ENCODE measurements around the gene RFK.

GRCh38 chr9:76336027-76336426, 58.2 kb downstream of the RFK start:
- TF ChIP-seq YY1 (IDR thresholded peaks at IDR 0.05): no peak
- TF ChIP-seq TAF1 (conservative IDR thresholded peaks at IDR 0.05): no peak
- no peak for TF ChIP-seq RXRA (IDR thresholded peaks at IDR 0.05)
- TF ChIP-seq REST (IDR thresholded peaks at IDR 0.05): no peak
- no peak for TF ChIP-seq CTCF (IDR thresholded peaks at IDR 0.05; ENCODE audit: low read depth, low read length, missing input control)
- TF ChIP-seq SP1 (IDR thresholded peaks at IDR 0.05): no peak
- no peak for TF ChIP-seq ATF3 (IDR thresholded peaks at IDR 0.05)
- TF ChIP-seq GABPA (IDR thresholded peaks at IDR 0.05 in 1 of 2, conservative IDR thresholded peaks at IDR 0.05 in 1 of 2): no peak
- no peak for TF ChIP-seq MAX (IDR thresholded peaks at IDR 0.05)
- TF ChIP-seq RAD21 (IDR thresholded peaks at IDR 0.05): no peak
- TF ChIP-seq FOXA1 (IDR thresholded peaks at IDR 0.05): no peak
- TF ChIP-seq JUND (IDR thresholded peaks at IDR 0.05): no peak
- no peak for TF ChIP-seq FOXA2 (IDR thresholded peaks at IDR 0.05)
